CD14-positive monocyte (primary cell): ENCODE measurements around the gene APEX2. TPM values are rescaled to one million over a fixed set of nuclear protein-coding genes. Genes with fewer than 3 reads are reported as not detected.

ENCODE experiments used
- DNase-seq, 3 donors: peaks; one replicate each; pipeline ENCODE4 v3.0.0-alpha.2; 2011 to 2022
- H2AFZ ChIP-seq: 2 replicates; pipeline ENCODE4 v1.6.0; 2012; ENCODE audit warnings: mild to moderate bottlenecking, low read depth, low read length, inconsistent platforms; ENCODE audit not compliant: insufficient read depth, poor library complexity, severe bottlenecking
- H3K27ac ChIP-seq, 2 donors: 1 replicate in 1 of 2; 2 replicates in 1 of 2; pipeline ENCODE4 v1.5.1; 2012 to 2013; ENCODE audit warnings: low read length in 2 of 2, control low read depth in 1 of 2, inconsistent platforms in 1 of 2, low read depth in 1 of 2, mild to moderate bottlenecking in 1 of 2
- H3K27me3 ChIP-seq, 2 donors: one replicate each; pipeline versions ENCODE4 v1.6.0 to v1.6.1; 2011 to 2013; ENCODE audit warnings: low read length in 2 of 2; ENCODE audit not compliant: control insufficient read depth in 2 of 2, insufficient read depth in 2 of 2
- H3K36me3 ChIP-seq, 2 donors: replicated peaks in 1 of 2; 1 replicate in 1 of 2; 2 replicates in 1 of 2; pipeline versions ENCODE4 v1.5.1 to v1.6.1; 2012 to 2013; ENCODE audit warnings: low read length in 2 of 2, control low read depth in 1 of 2, inconsistent platforms in 1 of 2, mild to moderate bottlenecking in 1 of 2; ENCODE audit not compliant: insufficient read depth in 2 of 2, control insufficient read depth in 1 of 2
- H3K4me1 ChIP-seq, 2 donors: 1 replicate in 1 of 2; 2 replicates in 1 of 2; pipeline versions ENCODE4 v1.5.1 to v1.6.1; 2012 to 2013; ENCODE audit warnings: low read length in 2 of 2, control low read depth in 1 of 2, inconsistent platforms in 1 of 2, mild to moderate bottlenecking in 1 of 2, moderate library complexity in 1 of 2; ENCODE audit not compliant: insufficient read depth in 2 of 2, control insufficient read depth in 1 of 2
- H3K4me2 ChIP-seq: replicated peaks from 2 replicates; pipeline ENCODE3; 2012; ENCODE audit warnings: low read length, moderate library complexity, mild to moderate bottlenecking; ENCODE audit not compliant: poor library complexity, severe bottlenecking; ENCODE audit errors: extremely low read depth
- H3K4me3 ChIP-seq, 3 experiments: fragments of 200-600 bp in 1 of 3; sonication (generic) in 1 of 3; replicated peaks in 1 of 3; 1 replicate in 2 of 3; 2 replicates in 1 of 3; pipeline ENCODE4 v1.5.1; 2011 to 2013; ENCODE audit warnings: low read length in 3 of 3, mild to moderate bottlenecking in 3 of 3, control low read depth in 2 of 3, low read depth in 2 of 3, inconsistent platforms in 1 of 3, moderate library complexity in 1 of 3
- H3K79me2 ChIP-seq: 2 replicates; pipeline ENCODE4 v1.6.0; 2012; ENCODE audit warnings: mild to moderate bottlenecking, control low read depth, inconsistent platforms, low read length, moderate library complexity; ENCODE audit not compliant: insufficient read depth
- H3K9ac ChIP-seq: 2 replicates; pipeline ENCODE4 v1.6.0; 2017; ENCODE audit warnings: low read length, mild to moderate bottlenecking; ENCODE audit not compliant: insufficient read depth, poor library complexity, severe bottlenecking
- H3K9me3 ChIP-seq, 2 donors: replicated peaks in 1 of 2; 1 replicate in 1 of 2; 2 replicates in 1 of 2; pipeline versions ENCODE4 v1.5.1 to v1.6.1; 2012 to 2013; ENCODE audit warnings: low read length in 2 of 2, control low read depth in 1 of 2; ENCODE audit not compliant: control insufficient read depth in 1 of 2, insufficient read depth in 1 of 2
- H4K20me1 ChIP-seq: 2 replicates; pipeline ENCODE4 v1.6.0; 2012; ENCODE audit warnings: mild to moderate bottlenecking, low read length, control low read depth, moderate library complexity; ENCODE audit not compliant: insufficient read depth
- H3K27ac Mint-ChIP-seq, 7 donors: one replicate each; pipeline ENCODE4 v1.8.0; 2020; ENCODE audit warnings: mild to moderate bottlenecking in 7 of 7, mixed read lengths in 7 of 7, moderate library complexity in 6 of 7, inconsistent platforms in 2 of 7
- H3K27me3 Mint-ChIP-seq, 3 donors: one replicate each; pipeline ENCODE4 v1.8.0; 2021 to 2022; ENCODE audit warnings: low read depth in 3 of 3, mild to moderate bottlenecking in 3 of 3, mixed read lengths in 3 of 3, moderate library complexity in 3 of 3, inconsistent platforms in 1 of 3
- H3K36me3 Mint-ChIP-seq, 2 donors: one replicate each; pipeline ENCODE4 v1.8.0; 2020; ENCODE audit warnings: mixed read lengths in 2 of 2, inconsistent platforms in 1 of 2, mild to moderate bottlenecking in 1 of 2
- H3K4me1 Mint-ChIP-seq: one replicate; pipeline ENCODE4 v1.8.0; 2020; ENCODE audit warnings: mild to moderate bottlenecking, mixed read lengths
- H3K4me3 Mint-ChIP-seq, 2 donors: one replicate each; pipeline ENCODE4 v1.8.0; 2020; ENCODE audit warnings: mild to moderate bottlenecking in 2 of 2, mixed read lengths in 2 of 2, moderate library complexity in 1 of 2
- H3K9me3 Mint-ChIP-seq, 7 donors: one replicate each; pipeline ENCODE4 v1.8.0; 2020 to 2022; ENCODE audit warnings: mixed read lengths in 7 of 7, mild to moderate bottlenecking in 6 of 7, moderate library complexity in 6 of 7, inconsistent platforms in 2 of 7
- CTCF ChIP-seq: fragments of 200-600 bp; IDR thresholded peaks from one replicate; pipeline ENCODE4 v1.8.0; 2022; ENCODE audit warnings: antibody characterized with exemption, mild to moderate bottlenecking
- WGBS: methylation state at CpG from one replicate; pipeline ENCODE4 v1.1.5; 2013; ENCODE audit warnings: missing lambda C conversion rate; ENCODE audit not compliant: insufficient coverage; 5-methylcytosine and 5-hydroxymethylcytosine counted together
- intact Hi-C, 2 donors: fragments of 100-400 bp; cut with micrococcal nuclease; formaldehyde crosslinking; loops; one replicate each; pipeline versions ENCODE4 v1.15.0 to v1.15.1; 2023
- polyA plus RNA-seq, 3 donors: library from polyadenylated mRNA; depleted of rRNA in 1 of 3; unstranded in 2 of 3; stranded (reverse) in 1 of 3; fragments of 300-500 nt in 2 of 3; fragments of >200 nt in 1 of 3; fragmentation: Illumina TruSeq in 2 of 3; gene quantifications; 1 replicate in 2 of 3; 2 replicates in 1 of 3; pipeline ENCODE4 v1.2.3, GENCODE V29; 2012 to 2021

APEX2 gene
- polyA plus RNA-seq, 3 donors: 13.3 to 17.8 (median 14.4) TPM

DNA sequence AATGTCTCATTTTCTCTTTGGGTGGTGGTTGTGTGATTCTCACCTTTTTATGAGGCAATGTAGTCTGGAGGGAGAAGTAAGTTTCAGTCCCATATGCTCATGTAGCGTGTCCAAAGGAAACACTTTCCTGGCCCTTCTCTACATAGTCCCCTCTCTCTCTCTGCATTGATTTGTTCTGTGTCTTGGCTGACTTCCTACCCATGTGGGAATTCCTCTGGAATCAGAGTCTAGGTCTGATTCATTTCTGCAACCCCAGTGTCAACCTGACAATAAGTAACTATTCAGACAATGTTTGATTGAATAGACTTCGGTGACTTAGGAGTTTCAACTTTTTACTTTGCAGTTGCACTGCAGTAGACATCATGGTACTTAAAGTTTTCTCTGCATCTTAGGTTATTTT lies 33.3 kb downstream of the APEX2 start:
- peaks cover 0 to 3% (median 0%) of the 10 kb centered on the region in 3 donors for H3K27me3 Mint-ChIP-seq
- Histone ChIP-seq H3K9ac (no peak overlapping the region), H3K27ac (no peak overlapping the region), H2AFZ (no peak overlapping the region), H3K9me3 (no peaks in the 10 kb centered on the region), H3K4me3 (no peak overlapping the region), H3K4me1 (no peaks in the 10 kb centered on the region), H4K20me1 (no peaks in the 10 kb centered on the region), H3K27me3 (no peaks in the 10 kb centered on the region), H3K79me2 (no peaks in the 10 kb centered on the region), H3K36me3 (no peaks in the 10 kb centered on the region), H3K4me2 (no peak overlapping the region)
- DNase-seq: no peak
- no CpG with 5 or more reads among the region's 2 CpGs for WGBS
- H3K4me3 Mint-ChIP-seq: no peak overlapping the region
- peaks cover 0 to 3% (median 0%) of the 10 kb centered on the region in 7 donors for H3K9me3 Mint-ChIP-seq
- intact Hi-C loops: no loop called here
- H3K4me1 Mint-ChIP-seq: no peaks in the 10 kb centered on the region
- TF ChIP-seq CTCF: no peak
- no peaks in the 10 kb centered on the region for H3K36me3 Mint-ChIP-seq
- no peak overlapping the region for H3K27ac Mint-ChIP-seq

DNA sequence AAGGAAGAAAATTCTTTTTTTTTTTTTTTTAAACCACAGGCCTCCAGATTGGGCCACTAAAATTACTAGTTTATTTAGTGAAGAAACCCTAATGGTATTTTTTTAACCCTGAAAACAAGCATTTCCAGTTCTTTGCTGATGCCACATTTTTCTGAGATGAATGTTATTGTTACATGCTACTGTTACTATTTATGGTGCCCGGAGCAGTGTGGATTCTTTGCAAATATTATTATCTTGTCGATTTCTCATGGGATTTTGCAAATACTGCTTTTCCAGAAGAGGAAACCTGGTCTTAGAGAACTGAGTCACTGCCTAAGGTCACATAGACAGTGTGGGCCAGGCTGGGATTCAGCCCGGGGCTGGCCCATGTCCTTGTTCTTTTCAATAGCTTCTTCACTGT lies 39.3 kb downstream of the APEX2 start:
- Histone ChIP-seq H3K9ac (no peak overlapping the region), H4K20me1 (no peaks in the 10 kb centered on the region), H3K4me3 (no peak overlapping the region), H3K4me1 (no peaks in the 10 kb centered on the region), H2AFZ (no peak overlapping the region), H3K4me2 (no peak overlapping the region), H3K9me3 (peaks cover 0 to 3% of the 10 kb centered on the region in 2 donors), H3K27me3 (no peaks in the 10 kb centered on the region), H3K36me3 (no peaks in the 10 kb centered on the region), H3K27ac (no peak overlapping the region), H3K79me2 (no peaks in the 10 kb centered on the region)
- Mint-ChIP-seq H3K9me3 (peaks cover 0 to 11% (median 0%) of the 10 kb centered on the region in 7 donors), H3K4me3 (no peak overlapping the region), H3K27me3 (peaks cover 0 to 5% (median 0%) of the 10 kb centered on the region in 3 donors), H3K27ac (no peak overlapping the region), H3K4me1 (no peaks in the 10 kb centered on the region), H3K36me3 (no peaks in the 10 kb centered on the region)
- no peak for DNase-seq
- TF ChIP-seq CTCF: no peak
- 100% methylated on average over 1 of the region's 3 CpGs for WGBS
- intact Hi-C loops: no loop called here
